ENCODE measurements around the gene NMNAT3. TPM values are rescaled to one million over a fixed set of nuclear protein-coding genes. Genes with fewer than 3 reads are reported as not detected.

Gene NMNAT3
- total RNA-seq, 4 donors from 2014 or later = 25.0 to 41.7 (median 30.1) TPM

GRCh38 chr3:139715166-139715565, 37.4 kb upstream of the NMNAT3 start:
- no peak overlapping the region for H3K27ac ChIP-seq
- 74% methylated on average over 2 of the region's 2 CpGs for WGBS
- no peak for TF ChIP-seq CTCF (IDR thresholded peaks at IDR 0.05)
- no peak for TF ChIP-seq POLR2A (IDR thresholded peaks at IDR 0.05)
- no peak for TF ChIP-seq POLR2AphosphoS5 (IDR thresholded peaks at IDR 0.05)
- TF ChIP-seq EP300 (IDR thresholded peaks at IDR 0.05) = no peak
- H3K4me1 ChIP-seq = no peaks in the 10 kb centered on the region
- DNase-seq (ENCODE audit: low spot score in 2 of 2) = no peak
- no peak overlapping the region for H3K4me3 ChIP-seq
- no peaks in the 10 kb centered on the region for H3K36me3 ChIP-seq
- H3K9me3 ChIP-seq = no peaks in the 10 kb centered on the region
- no peaks in the 10 kb centered on the region for H3K27me3 ChIP-seq

- no peaks in the 10 kb centered on the region for H3K4me1 ChIP-seq
- no peak overlapping the region for H3K4me3 ChIP-seq
- 58% methylated on average over 3 of the region's 3 CpGs for WGBS
- H3K27ac ChIP-seq = no peak overlapping the region
- DNase-seq (ENCODE audit: low spot score in 2 of 2) = no peak
- no peaks in the 10 kb centered on the region for H3K27me3 ChIP-seq
- no peaks in the 10 kb centered on the region for H3K36me3 ChIP-seq
- TF ChIP-seq EP300 (IDR thresholded peaks at IDR 0.05) (no peak), POLR2A (IDR thresholded peaks at IDR 0.05) (no peak), POLR2AphosphoS5 (IDR thresholded peaks at IDR 0.05) (no peak), CTCF (IDR thresholded peaks at IDR 0.05) (no peak)
- no peaks in the 10 kb centered on the region for H3K9me3 ChIP-seq
These were observed 32.4 kb upstream of the NMNAT3 start for GRCh38 chr3:139710212-139710611.

GRCh38 chr3:139705631-139706030, 27.9 kb upstream of the NMNAT3 start:
- H3K36me3 ChIP-seq = no peaks in the 10 kb centered on the region

GRCh38 chr3:139696314-139696604, 18.5 kb upstream of the NMNAT3 start:
- Histone ChIP-seq H3K27ac (no peak overlapping the region), H3K4me1 (no peaks in the 10 kb centered on the region), H3K9me3 (no peaks in the 10 kb centered on the region), H3K36me3 (no peaks in the 10 kb centered on the region), H3K4me3 (no peak overlapping the region), H3K27me3 (peaks cover 3% of the 10 kb centered on the region)
- TF ChIP-seq POLR2AphosphoS5 (IDR thresholded peaks at IDR 0.05) = no peak
- TF ChIP-seq POLR2A (IDR thresholded peaks at IDR 0.05) = no peak
- no peak for TF ChIP-seq EP300 (IDR thresholded peaks at IDR 0.05)
- no peak for TF ChIP-seq CTCF (IDR thresholded peaks at IDR 0.05)
- DNase-seq (ENCODE audit: low spot score in 2 of 2) = no peak
- 100% methylated on average over 2 of the region's 2 CpGs for WGBS

More at GRCh38 chr3:139705631-139706030, 27.9 kb upstream of the NMNAT3 start:
- H3K4me3 ChIP-seq = no peak overlapping the region
- no peaks in the 10 kb centered on the region for H3K4me1 ChIP-seq
- WGBS = 76% methylated on average over 3 of the region's 3 CpGs
- DNase-seq (ENCODE audit: low spot score in 2 of 2) = no peak
- H3K27me3 ChIP-seq = peaks cover 3% of the 10 kb centered on the region
- H3K9me3 ChIP-seq = no peaks in the 10 kb centered on the region
- H3K27ac ChIP-seq = no peak overlapping the region
- no peak for TF ChIP-seq CTCF (IDR thresholded peaks at IDR 0.05)
- TF ChIP-seq EP300 (IDR thresholded peaks at IDR 0.05) = no peak
- TF ChIP-seq POLR2A (IDR thresholded peaks at IDR 0.05) = no peak
- TF ChIP-seq POLR2AphosphoS5 (IDR thresholded peaks at IDR 0.05) = no peak

- no peak for TF ChIP-seq EP300 (IDR thresholded peaks at IDR 0.05)
- Histone ChIP-seq H3K9me3 (no peaks in the 10 kb centered on the region), H3K36me3 (no peaks in the 10 kb centered on the region), H3K27me3 (no peaks in the 10 kb centered on the region), H3K27ac (no peak overlapping the region), H3K4me3 (no peak overlapping the region), H3K4me1 (no peaks in the 10 kb centered on the region)
- WGBS = 48% methylated on average over 6 of the region's 6 CpGs
- DNase-seq (ENCODE audit: low spot score in 2 of 2) = no peak
These were observed 17.9 kb upstream of the NMNAT3 start for GRCh38 chr3:139695426-139696313.
